GM10248 (cell line): Measurements from ENCODE around the gene PTOV1.

ENCODE experiments used
- CTCF ChIA-PET: fragments of 300-600 bp; sonication (Branson Sonifier 250); formaldehyde crosslinking; extraction: SDS; loops from one replicate; lab custom pipeline; 2021; ENCODE audit warnings: antibody characterized with exemption; lab: Yijun Ruan, JAX
- POLR2A ChIA-PET: fragments of 350-650 bp; sonication (Branson Sonifier 250); formaldehyde crosslinking; extraction: SDS; loops from one replicate; lab custom pipeline; 2020; ENCODE audit warnings: antibody characterized with exemption; lab: Yijun Ruan, JAX
- DNase-seq: peaks from one replicate; pipeline ENCODE4 v3.0.0; 2012; ENCODE audit errors: extremely low spot score
- CTCF ChIP-seq: IDR thresholded peaks from 2 replicates; pipeline ENCODE4 v1.5.1; 2012; ENCODE audit warnings: mild to moderate bottlenecking, low read depth; ENCODE audit errors: extremely low read depth, missing control alignments, control extremely low read depth

The PTOV1 gene

GRCh38 chr19:49845414-49845813 is 5.5 kb upstream of the PTOV1 start:
- no peak for TF ChIP-seq CTCF
- no peak for DNase-seq
- CTCF ChIA-PET = no interaction called here
- POLR2A ChIA-PET = interaction anchor here (0.6 kb wide), 1 partner anchor 149 kb away, joined by 4 read pairs; no protein-coding TSS in a partner anchor

- DNase-seq = no peak
- ChIA-PET CTCF (no interaction called here), POLR2A (no interaction called here)
- TF ChIP-seq CTCF = no peak
These were observed 4.6 kb upstream of the PTOV1 start for GRCh38 chr19:49846408-49846807.

- TF ChIP-seq CTCF = no peak
- no peak for DNase-seq
- POLR2A ChIA-PET = interaction anchor here (0.6 kb wide), 1 partner anchor 161 kb away, joined by 3 read pairs; no protein-coding TSS in a partner anchor
- CTCF ChIA-PET = no interaction called here
These were observed 2.9 kb upstream of the PTOV1 start for GRCh38 chr19:49847731-49848696.

GRCh38 chr19:49848938-49849337 is 2.0 kb upstream of the PTOV1 start:
- ChIA-PET POLR2A (interaction anchor here (0.6 to 2.4 kb wide), 2 partner anchors 20 to 162 kb away, joined by 3 to 11 read pairs; no protein-coding TSS in a partner anchor), CTCF (interaction anchor here (1.0 kb wide), 1 partner anchor 12 kb away, joined by 3 read pairs; no protein-coding TSS in a partner anchor)
- TF ChIP-seq CTCF = no peak
- DNase-seq = no peak

GRCh38 chr19:49849433-49850220 is 1.3 kb upstream of the PTOV1 start:
- no peak for DNase-seq
- POLR2A ChIA-PET = interaction anchor here (0.6 to 2.4 kb wide), 2 partner anchors 20 to 22 kb away, joined by 8 to 11 read pairs; no protein-coding TSS in a partner anchor
- TF ChIP-seq CTCF = no peak
- CTCF ChIA-PET = interaction anchor here (1.0 to 1.5 kb wide), 4 partner anchors 11 to 41 kb away, joined by 3 to 4 read pairs (median 4); no protein-coding TSS in a partner anchor

- POLR2A ChIA-PET = interaction anchor here (0.5 to 2.4 kb wide), 4 partner anchors 19 to 969 kb away, joined by 5 to 11 read pairs (median 8); no protein-coding TSS in a partner anchor
- DNase-seq = no peak
- CTCF ChIA-PET = interaction anchor here (0.7 to 1.5 kb wide), 4 partner anchors 11 to 40 kb away, joined by 3 to 4 read pairs (median 4); no protein-coding TSS in a partner anchor
- TF ChIP-seq CTCF = no peak
These were observed 805 bp upstream of the PTOV1 start for GRCh38 chr19:49850221-49850486.
